ENCODE data around the gene DENND5B.
"Not testable (repeated sequence)": the region's sequence is repeated elsewhere in the genome, so short reads cannot be mapped to it uniquely, and the experiment has no call there.

The DENND5B gene

GRCh38 chr12:31591380-31591901 lies 505 bp upstream of the DENND5B start:
- DNase-seq (ENCODE audit: low spot score), result peak; percentile 57

GRCh38 chr12:31589904-31590641 lies 863 bp downstream of the DENND5B start:
- peak; percentile 66 for DNase-seq (ENCODE audit: low spot score)

DNA sequence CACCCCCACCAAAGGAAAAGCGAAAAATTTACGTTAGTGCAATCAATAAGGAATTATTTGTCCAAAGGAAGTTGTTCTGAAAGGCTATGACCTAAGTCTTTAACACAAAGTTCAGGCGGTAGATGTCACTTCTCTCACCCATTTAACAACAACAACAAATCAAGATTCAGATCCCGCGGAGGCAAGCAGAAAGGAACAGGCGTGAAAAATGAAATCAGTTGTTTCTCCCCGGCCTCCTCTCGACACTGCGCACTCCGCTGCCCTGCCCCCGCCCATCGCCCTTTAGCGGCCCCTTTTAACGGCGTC lies 1.4 kb downstream of the DENND5B start:
- no peak for DNase-seq (ENCODE audit: low spot score)

- no peak for DNase-seq (ENCODE audit: low spot score)
Observed at GRCh38 chr12:31588976-31589375, 2.0 kb downstream of the DENND5B start.

DNA sequence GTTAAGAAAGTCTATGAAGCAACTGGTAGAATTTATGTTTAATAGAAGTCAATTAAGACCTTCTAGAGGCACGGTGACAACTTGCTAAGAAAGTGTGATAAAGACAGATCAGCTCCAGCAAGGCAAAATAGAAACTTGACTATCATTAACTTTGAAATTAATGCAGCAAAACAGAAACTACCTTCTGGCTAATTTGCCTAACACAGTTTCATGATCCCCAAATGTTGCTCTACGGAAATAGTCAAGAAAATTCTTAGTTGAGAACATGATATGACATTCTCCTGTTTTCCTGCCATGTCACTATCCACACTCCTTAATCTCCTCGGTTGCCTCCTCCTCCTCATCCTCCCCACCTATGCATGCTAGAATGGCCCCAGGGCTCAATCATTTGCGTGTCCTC lies 4.2 kb downstream of the DENND5B start:
- DNase-seq (ENCODE audit: low spot score), result no peak

DNA sequence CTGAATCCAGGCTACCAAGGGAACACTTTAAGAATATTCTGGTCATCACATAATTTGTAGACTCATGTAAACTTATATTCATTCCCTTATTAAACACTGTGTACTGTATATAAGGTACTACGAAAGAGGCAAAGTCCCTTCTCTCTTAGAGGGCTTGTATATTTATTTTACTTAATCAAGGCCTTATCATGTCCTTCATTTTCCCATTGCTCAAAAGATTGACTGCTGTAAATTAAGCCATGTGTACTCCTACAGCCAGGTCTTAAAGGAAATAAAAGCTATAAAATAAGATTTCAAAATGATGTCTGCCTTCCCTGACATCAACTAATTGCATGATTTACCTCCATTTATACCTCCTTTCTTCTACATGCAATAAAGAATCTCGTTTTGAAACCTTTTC lies 5.0 kb downstream of the DENND5B start:
- no peak for DNase-seq (ENCODE audit: low spot score)

- DNase-seq (ENCODE audit: low spot score), result no peak
Observed at GRCh38 chr12:31585271-31585670, 5.7 kb downstream of the DENND5B start.

DNA sequence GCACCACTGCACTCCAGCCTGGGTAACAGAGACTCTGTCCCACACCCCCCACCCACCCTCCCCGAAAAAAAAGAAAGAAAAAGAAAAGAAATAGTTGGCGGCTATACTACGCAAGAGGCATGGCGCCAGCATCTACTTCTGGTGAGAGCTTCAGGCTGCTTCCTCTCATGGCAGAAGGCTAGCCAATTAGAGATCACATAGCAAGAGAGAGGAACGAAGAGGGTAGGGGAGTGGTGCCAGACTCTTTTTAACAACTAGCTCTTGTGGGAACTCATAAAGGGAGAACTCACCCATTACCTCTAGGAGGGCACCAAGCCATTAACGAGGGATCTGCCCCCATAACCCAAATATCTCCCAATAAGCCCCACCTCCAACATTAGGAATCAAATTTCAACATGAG lies 6.2 kb downstream of the DENND5B start:
- no peak for DNase-seq (ENCODE audit: low spot score)

GRCh38 chr12:31583878-31584277 lies 7.1 kb downstream of the DENND5B start:
- DNase-seq (ENCODE audit: low spot score), result no peak

GRCh38 chr12:31582155-31582554 lies 8.8 kb downstream of the DENND5B start:
- no peak for DNase-seq (ENCODE audit: low spot score)

- peak; percentile 64 for DNase-seq (ENCODE audit: low spot score)
Observed at GRCh38 chr12:31578632-31579031, 12.3 kb downstream of the DENND5B start.

- no peak for DNase-seq (ENCODE audit: low spot score)
Observed at GRCh38 chr12:31574803-31575575, 15.9 kb downstream of the DENND5B start.

- DNase-seq (ENCODE audit: low spot score), result not testable (repeated sequence)
Observed at GRCh38 chr12:31574367-31574766, 16.6 kb downstream of the DENND5B start.

GRCh38 chr12:31572900-31573600 lies 17.9 kb downstream of the DENND5B start:
- DNase-seq (ENCODE audit: low spot score), result no peak

DNA sequence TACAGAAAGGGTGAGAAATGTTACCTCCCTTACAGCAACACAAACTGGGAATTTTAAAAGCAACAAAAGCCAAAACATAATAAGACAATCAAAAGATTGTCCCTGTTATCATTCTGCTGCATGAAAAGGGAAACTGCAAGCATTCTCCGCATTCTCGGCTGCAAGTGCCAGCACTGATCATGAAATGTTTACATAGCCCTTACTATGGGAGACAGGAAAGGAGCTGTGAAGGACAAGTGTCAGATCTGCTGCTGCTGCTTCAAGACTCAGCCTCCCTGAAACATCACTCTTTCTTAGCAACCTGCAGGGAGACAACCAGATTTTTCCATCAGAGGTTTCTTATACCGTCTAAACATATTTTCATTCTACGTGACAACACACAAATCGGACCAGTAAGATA lies 20.1 kb downstream of the DENND5B start:
- DNase-seq (ENCODE audit: low spot score), result no peak

DNA sequence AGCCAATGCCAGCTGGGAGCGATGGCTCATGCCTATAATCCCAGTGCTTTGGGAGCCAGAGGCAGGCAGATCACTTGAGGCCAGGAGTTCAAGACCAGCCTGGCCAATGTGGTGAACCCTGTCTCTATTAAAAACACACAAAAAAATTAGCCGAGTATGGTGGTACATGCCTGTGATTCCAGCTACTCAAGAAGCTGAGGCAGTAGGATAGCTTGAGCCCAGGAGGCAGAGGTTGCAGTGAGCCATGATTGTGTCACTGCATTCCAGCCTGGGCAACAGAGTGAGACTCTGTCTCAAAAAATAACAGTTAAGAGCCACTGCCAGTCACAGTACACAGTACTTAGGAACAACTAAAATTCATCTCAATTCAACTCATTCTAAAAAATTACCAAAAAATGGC lies 21.4 kb downstream of the DENND5B start:
- DNase-seq (ENCODE audit: low spot score), result not testable (repeated sequence)

GRCh38 chr12:31568498-31568897 lies 22.4 kb downstream of the DENND5B start:
- DNase-seq (ENCODE audit: low spot score), result no peak

DNA sequence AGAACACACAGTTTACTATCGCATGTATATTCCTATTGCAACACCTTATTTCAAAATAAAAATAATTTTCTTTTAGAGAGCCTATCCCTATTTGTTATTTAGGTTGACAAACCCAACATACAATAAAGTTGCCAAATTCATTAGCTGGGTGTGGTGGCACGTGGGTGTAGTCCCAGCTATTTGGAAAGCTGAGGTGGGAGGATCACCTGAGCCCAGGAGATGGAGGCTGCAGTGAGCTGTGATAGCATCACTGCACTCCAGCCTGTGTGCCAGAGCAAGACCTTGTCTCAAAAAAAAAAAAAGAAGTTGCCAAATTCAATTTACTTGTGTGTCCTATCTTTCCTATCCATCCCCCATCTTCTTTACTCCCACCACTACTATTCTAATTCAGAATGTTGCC lies 23.9 kb downstream of the DENND5B start:
- DNase-seq (ENCODE audit: low spot score), result no peak

- no peak for DNase-seq (ENCODE audit: low spot score)
Observed at GRCh38 chr12:31566547-31566946, 24.4 kb downstream of the DENND5B start.

- DNase-seq (ENCODE audit: low spot score), result no peak
Observed at GRCh38 chr12:31562594-31563328, 28.2 kb downstream of the DENND5B start.

DNA sequence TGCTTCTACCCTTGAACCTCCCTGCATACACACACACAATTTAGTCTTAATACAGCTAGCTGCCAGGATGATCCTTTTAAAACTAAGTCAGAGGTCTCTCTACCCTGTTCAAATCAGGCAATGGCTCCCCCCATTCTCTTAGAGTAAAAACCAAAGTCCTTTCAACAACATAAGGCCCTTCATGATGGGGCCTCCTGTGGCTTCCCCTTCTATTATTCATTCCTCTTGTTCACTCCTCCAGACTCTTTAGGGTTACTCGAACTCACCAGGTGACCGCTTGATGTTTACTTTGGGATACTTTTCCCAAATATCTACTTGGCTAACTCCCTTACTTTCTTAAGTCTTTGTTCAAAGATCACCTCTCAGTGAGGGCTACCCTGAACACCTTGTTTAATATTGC lies 30.4 kb downstream of the DENND5B start:
- no peak for DNase-seq (ENCODE audit: low spot score)

- no peak for DNase-seq (ENCODE audit: low spot score)
Observed at GRCh38 chr12:31558521-31558920, 32.4 kb downstream of the DENND5B start.
